SHP77 treated with DMSO at 0.1 percent for 48 hours (cell line): ENCODE results near the gene EFNA5.

Experiments
- DNase-seq: peaks from one replicate; lab custom pipeline; 2025; lab: John Stamatoyannopoulos, UW

The EFNA5 gene

GRCh38 chr5:107672211-107673038, 1.7 kb upstream of the EFNA5 start:
- peak; percentile 97 for DNase-seq

- peak; percentile 44 for DNase-seq
These were observed 1.0 kb upstream of the EFNA5 start for GRCh38 chr5:107671742-107672210.

DNA sequence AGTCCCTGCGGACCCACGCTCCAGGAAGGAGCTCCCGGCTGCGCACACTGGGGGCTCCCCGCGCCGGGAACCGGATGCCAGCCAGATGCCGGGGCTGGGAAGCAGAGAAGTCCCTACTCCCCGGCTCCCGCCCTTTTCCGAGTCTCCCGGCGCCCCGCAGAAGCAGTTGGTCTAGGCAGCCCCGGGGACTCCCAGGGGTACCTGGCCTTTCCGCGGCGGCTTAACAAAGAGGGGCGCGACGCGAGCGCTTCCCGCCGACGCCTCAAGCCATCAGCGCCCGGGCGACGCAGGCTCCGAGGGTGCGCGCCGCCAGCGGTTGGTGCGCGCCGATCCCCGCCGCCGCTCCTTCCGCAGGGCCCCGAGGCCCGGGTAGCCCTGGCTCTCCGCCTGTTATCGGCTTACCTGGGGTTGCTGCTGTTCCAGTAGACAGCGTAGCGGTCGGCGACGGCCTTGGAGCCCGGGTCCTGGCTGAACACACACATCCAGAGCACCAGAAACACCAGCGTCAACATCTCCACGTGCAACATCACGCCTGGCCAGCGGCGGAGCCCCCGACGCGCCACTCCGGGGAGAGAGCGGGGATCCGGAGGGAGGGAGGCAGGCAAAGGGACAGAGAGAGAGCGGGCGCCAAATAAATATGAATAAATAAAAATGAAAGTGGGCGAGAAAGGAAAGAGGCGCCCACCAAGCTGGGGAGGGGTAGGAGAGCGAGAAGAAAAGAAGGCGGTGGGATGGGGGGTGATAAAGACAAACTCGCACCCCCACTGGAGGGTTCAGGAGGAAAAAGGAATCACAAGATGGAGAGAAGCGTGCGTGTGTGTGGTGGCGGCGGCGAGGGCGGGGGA, 428 bp downstream of the EFNA5 start:
- no peak for DNase-seq

GRCh38 chr5:107669096-107670031, 1.4 kb downstream of the EFNA5 start:
- peak; percentile 35 for DNase-seq

- peak; percentile 21 for DNase-seq
These were observed 2.3 kb downstream of the EFNA5 start for GRCh38 chr5:107668154-107669095.

DNA sequence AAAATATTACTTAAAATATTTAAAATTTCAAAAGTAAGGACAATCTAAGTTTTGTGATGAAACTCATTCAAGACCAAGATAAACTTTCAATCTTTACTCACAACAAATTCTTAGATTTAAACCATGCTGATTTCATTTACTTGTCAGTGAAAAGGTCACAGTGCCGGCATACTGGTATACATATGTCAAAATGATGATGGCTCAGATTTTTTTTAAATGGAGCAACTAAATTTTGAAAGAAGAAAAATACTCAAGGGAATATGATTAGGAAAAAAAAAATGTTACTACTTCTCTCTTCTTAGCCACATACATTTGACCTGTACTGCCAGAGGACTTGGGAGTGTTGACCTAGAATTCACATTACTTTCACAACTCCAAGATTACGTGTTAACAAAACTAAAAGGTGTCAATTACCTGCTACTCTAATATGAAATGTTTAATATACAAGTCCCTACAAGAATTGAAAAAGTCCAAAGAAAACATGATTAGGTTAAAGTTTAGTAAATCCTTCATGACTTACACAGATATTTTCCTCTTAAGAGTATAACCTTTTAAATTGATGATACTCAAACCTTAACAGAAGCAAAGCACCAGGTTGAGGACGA, 4.6 kb downstream of the EFNA5 start:
- DNase-seq, result no peak

GRCh38 chr5:107665036-107665570, 5.6 kb downstream of the EFNA5 start:
- no peak for DNase-seq

DNA sequence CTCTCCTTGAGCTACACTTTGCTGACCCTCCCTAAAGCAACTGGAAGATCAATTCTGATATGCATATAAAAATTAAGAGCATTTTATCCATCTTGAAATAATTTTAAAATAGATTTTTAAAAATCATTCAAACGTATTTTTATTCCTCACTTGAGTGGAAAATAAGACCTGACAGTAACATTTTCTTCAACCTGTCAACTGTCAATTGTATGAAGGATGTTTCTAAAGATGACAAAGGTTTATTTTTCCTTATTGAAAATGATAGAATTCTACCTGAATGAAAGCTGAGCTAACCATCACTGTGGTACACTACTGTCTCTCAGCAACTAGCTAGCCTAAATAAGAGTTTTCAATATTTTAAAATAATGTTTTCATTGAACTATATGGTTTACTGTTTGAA, 7.0 kb downstream of the EFNA5 start:
- no peak for DNase-seq

DNA sequence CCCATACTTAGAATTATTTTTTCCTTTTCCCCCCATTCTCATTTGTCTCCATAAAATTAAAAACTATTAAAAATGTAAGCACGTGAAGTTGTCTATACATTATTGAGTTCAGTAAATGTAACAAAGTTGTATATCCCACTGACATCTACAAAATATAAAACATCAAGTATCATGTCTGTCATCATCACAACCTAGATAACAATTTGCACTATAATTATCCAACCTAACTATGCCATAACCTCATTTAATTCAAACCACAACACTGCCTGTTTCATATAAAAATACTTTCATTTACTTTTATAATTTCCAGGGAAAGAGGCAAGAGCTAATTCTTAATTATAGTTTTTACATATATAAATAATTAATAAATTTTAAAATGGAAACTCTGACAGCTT, 9.1 kb downstream of the EFNA5 start:
- DNase-seq, result no peak

DNA sequence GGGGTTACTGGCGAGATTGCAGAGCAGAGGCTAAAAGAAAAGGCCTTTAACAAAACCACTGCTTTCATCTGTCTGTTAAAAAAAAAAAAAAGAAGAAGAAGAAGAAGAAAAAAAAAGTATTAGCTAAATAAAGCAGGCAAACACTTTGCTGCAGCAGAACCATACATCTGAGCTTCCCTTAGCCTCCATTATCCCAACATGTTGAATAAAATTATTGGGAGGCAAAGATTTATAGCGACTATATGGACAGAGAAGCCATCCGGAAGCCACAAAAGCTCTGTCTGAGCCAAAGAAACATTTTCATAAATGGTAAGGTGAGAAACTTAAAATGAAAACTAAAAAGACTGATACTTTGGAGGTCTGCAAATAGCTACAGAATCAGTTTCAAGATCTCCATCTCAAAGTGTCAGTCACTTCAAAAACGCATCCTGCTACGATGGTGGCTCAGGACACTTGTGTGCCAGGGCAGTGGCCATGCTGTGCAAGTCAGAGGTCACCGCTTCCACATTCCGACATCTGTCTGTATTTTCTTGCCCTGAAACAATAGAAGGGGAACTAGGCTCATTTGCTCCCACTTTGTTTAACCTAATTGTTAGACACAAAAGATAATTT, 9.6 kb downstream of the EFNA5 start:
- DNase-seq, result no peak

DNA sequence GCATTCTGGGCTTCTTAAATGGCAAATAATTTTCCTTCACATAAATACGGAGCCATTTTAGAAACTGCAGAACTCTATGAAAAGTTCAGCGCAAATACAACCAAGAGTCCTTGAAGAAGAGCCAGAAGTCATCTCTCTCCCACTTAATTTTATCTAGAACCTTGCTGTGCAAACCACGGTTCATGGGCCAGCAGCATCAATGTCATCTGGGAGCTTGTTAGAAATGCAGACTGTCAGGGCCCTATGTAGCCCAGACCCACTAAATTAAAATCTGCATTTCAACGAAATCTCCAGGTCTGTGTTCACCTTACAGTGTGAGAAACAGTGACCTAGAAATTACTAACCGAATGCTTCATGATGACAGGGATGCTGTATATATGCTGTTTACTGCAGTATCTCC, 12.2 kb downstream of the EFNA5 start:
- DNase-seq, result no peak

GRCh38 chr5:107655831-107656230, 14.9 kb downstream of the EFNA5 start:
- no peak for DNase-seq

GRCh38 chr5:107654827-107655226, 15.9 kb downstream of the EFNA5 start:
- DNase-seq, result no peak

- no peak for DNase-seq
These were observed 17.1 kb downstream of the EFNA5 start for GRCh38 chr5:107653685-107654084.

- DNase-seq, result no peak
These were observed 17.7 kb downstream of the EFNA5 start for GRCh38 chr5:107652839-107653607.

DNA sequence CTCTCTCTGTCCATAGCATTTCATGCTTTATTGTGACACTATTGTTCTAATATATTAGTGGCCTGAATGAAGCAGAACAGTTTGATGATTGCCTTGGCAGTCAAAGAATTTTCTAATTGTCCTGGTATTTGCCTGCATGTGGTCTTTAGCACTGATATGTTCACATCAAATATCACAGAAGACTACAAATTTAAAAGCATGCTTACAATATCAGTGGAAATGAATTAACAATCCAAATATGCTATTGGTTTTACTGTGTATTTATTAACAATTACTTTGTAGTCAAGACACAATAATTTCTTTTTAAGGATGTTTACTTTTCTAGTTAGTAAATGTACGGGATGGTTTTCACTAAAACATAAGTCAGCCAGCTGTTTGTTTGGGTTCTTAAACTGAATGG, 18.3 kb downstream of the EFNA5 start:
- no peak for DNase-seq

GRCh38 chr5:107651325-107651724, 19.4 kb downstream of the EFNA5 start:
- DNase-seq, result no peak

GRCh38 chr5:107646418-107646817, 24.3 kb downstream of the EFNA5 start:
- DNase-seq, result no peak

DNA sequence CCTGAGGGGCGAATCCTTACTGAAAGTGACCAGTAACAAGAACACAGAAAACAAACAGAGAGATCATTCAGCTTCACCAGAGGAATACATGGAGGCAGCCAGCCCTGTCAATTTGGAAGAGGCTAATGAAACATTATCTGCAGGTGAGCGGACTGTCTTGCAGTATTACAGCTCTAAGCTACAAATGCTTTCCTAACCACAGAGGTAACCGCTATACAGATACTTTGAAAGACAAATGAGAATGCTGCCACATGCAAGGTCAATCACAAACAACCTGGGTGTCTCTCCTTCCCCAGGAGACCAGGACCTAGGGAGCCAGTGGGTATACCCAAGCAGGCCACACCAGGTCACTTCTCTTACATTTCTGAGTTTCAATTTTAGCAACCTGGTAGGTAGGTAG, 30.2 kb downstream of the EFNA5 start:
- no peak for DNase-seq
